ENCODE measurements around the gene KRT71. TPM values are rescaled to one million over a fixed set of nuclear protein-coding genes. Genes with fewer than 3 reads are reported as not detected.

The KRT71 gene
- total RNA-seq, 1 experiment from 2014 or later, result not detected

- DNase-seq, result no peak
- H3K4me3 ChIP-seq (ENCODE audit: insufficient read depth, low read depth, low read length), result no peak overlapping the region
- no peaks in the 10 kb centered on the region for H3K27me3 ChIP-seq (ENCODE audit: control insufficient read depth, insufficient read depth, low read length)
- no peaks in the 10 kb centered on the region for H3K36me3 ChIP-seq (replicated peaks; ENCODE audit: control insufficient read depth, insufficient read depth, low read length)
These were observed 29.5 kb upstream of the KRT71 start for GRCh38 chr12:52582486-52582885.

- Histone ChIP-seq H3K4me3 (ENCODE audit: insufficient read depth, low read depth, low read length) (no peak overlapping the region), H3K36me3 (replicated peaks; ENCODE audit: control insufficient read depth, insufficient read depth, low read length) (no peaks in the 10 kb centered on the region), H3K27me3 (ENCODE audit: control insufficient read depth, insufficient read depth, low read length) (no peaks in the 10 kb centered on the region)
- DNase-seq, result no peak
These were observed 28.5 kb upstream of the KRT71 start for GRCh38 chr12:52581481-52581880.

- H3K4me3 ChIP-seq (ENCODE audit: insufficient read depth, low read depth, low read length), result no peak overlapping the region
- no peak for DNase-seq
- no peaks in the 10 kb centered on the region for H3K36me3 ChIP-seq (replicated peaks; ENCODE audit: control insufficient read depth, insufficient read depth, low read length)
- H3K27me3 ChIP-seq (ENCODE audit: control insufficient read depth, insufficient read depth, low read length), result no peaks in the 10 kb centered on the region
These were observed 28.1 kb upstream of the KRT71 start for GRCh38 chr12:52581066-52581465.

- no peak overlapping the region for H3K4me3 ChIP-seq (ENCODE audit: insufficient read depth, low read depth, low read length)
- DNase-seq, result no peak
- no peaks in the 10 kb centered on the region for H3K27me3 ChIP-seq (ENCODE audit: control insufficient read depth, insufficient read depth, low read length)
- H3K36me3 ChIP-seq (replicated peaks; ENCODE audit: control insufficient read depth, insufficient read depth, low read length), result no peaks in the 10 kb centered on the region
These were observed 27.6 kb upstream of the KRT71 start for GRCh38 chr12:52580496-52580895.

- Histone ChIP-seq H3K4me3 (ENCODE audit: insufficient read depth, low read depth, low read length) (no peak overlapping the region), H3K27me3 (ENCODE audit: control insufficient read depth, insufficient read depth, low read length) (no peaks in the 10 kb centered on the region), H3K36me3 (replicated peaks; ENCODE audit: control insufficient read depth, insufficient read depth, low read length) (no peaks in the 10 kb centered on the region)
- no peak for DNase-seq
These were observed 26.8 kb upstream of the KRT71 start for GRCh38 chr12:52579468-52580465.

- Histone ChIP-seq H3K4me3 (ENCODE audit: insufficient read depth, low read depth, low read length) (no peak overlapping the region), H3K36me3 (replicated peaks; ENCODE audit: control insufficient read depth, insufficient read depth, low read length) (no peaks in the 10 kb centered on the region), H3K27me3 (ENCODE audit: control insufficient read depth, insufficient read depth, low read length) (no peaks in the 10 kb centered on the region)
- no peak for DNase-seq
These were observed 25.5 kb upstream of the KRT71 start for GRCh38 chr12:52578469-52578868.

GRCh38 chr12:52577316-52577715 is 24.4 kb upstream of the KRT71 start:
- H3K36me3 ChIP-seq (replicated peaks; ENCODE audit: control insufficient read depth, insufficient read depth, low read length), result no peaks in the 10 kb centered on the region
- no peak for DNase-seq
- H3K4me3 ChIP-seq (ENCODE audit: insufficient read depth, low read depth, low read length), result no peak overlapping the region
- no peaks in the 10 kb centered on the region for H3K27me3 ChIP-seq (ENCODE audit: control insufficient read depth, insufficient read depth, low read length)

GRCh38 chr12:52575948-52576347 is 23.0 kb upstream of the KRT71 start:
- no peaks in the 10 kb centered on the region for H3K36me3 ChIP-seq (replicated peaks; ENCODE audit: control insufficient read depth, insufficient read depth, low read length)
- H3K27me3 ChIP-seq (ENCODE audit: control insufficient read depth, insufficient read depth, low read length), result no peaks in the 10 kb centered on the region
- no peak for DNase-seq
- no peak overlapping the region for H3K4me3 ChIP-seq (ENCODE audit: insufficient read depth, low read depth, low read length)

GRCh38 chr12:52575256-52575655 is 22.3 kb upstream of the KRT71 start:
- H3K4me3 ChIP-seq (ENCODE audit: insufficient read depth, low read depth, low read length), result no peak overlapping the region
- no peaks in the 10 kb centered on the region for H3K27me3 ChIP-seq (ENCODE audit: control insufficient read depth, insufficient read depth, low read length)
- no peaks in the 10 kb centered on the region for H3K36me3 ChIP-seq (replicated peaks; ENCODE audit: control insufficient read depth, insufficient read depth, low read length)
- DNase-seq, result no peak

GRCh38 chr12:52573743-52574142 is 20.8 kb upstream of the KRT71 start, which contains the start of gene KRT74:
KRT74 (minus strand) TSS chr12:52573843; CDS start chr12:52573777, 66 bp downstream.
- no peaks in the 10 kb centered on the region for H3K36me3 ChIP-seq (replicated peaks; ENCODE audit: control insufficient read depth, insufficient read depth, low read length)
- no peak within 1 kb of the TSS for H3K4me3 ChIP-seq (ENCODE audit: insufficient read depth, low read depth, low read length)
- no peak for DNase-seq

GRCh38 chr12:52573306-52573705 is 20.4 kb upstream of the KRT71 start:
- Histone ChIP-seq H3K27me3 (ENCODE audit: control insufficient read depth, insufficient read depth, low read length) (no peaks in the 10 kb centered on the region), H3K36me3 (replicated peaks; ENCODE audit: control insufficient read depth, insufficient read depth, low read length) (no peaks in the 10 kb centered on the region), H3K4me3 (ENCODE audit: insufficient read depth, low read depth, low read length) (no peak overlapping the region)
- DNase-seq, result no peak

More at GRCh38 chr12:52573743-52574142, 20.8 kb upstream of the KRT71 start, which contains the start of gene KRT74:
- H3K27me3 ChIP-seq (ENCODE audit: control insufficient read depth, insufficient read depth, low read length), result no peaks in the 10 kb centered on the region

GRCh38 chr12:52570511-52570910 is 17.6 kb upstream of the KRT71 start:
- H3K4me3 ChIP-seq (ENCODE audit: insufficient read depth, low read depth, low read length), result no peak overlapping the region

GRCh38 chr12:52568111-52568510 is 15.2 kb upstream of the KRT71 start:
- H3K36me3 ChIP-seq (replicated peaks; ENCODE audit: control insufficient read depth, insufficient read depth, low read length), result no peaks in the 10 kb centered on the region
- H3K27me3 ChIP-seq (ENCODE audit: control insufficient read depth, insufficient read depth, low read length), result no peaks in the 10 kb centered on the region
- no peak overlapping the region for H3K4me3 ChIP-seq (ENCODE audit: insufficient read depth, low read depth, low read length)
- DNase-seq, result no peak

More at GRCh38 chr12:52570511-52570910, 17.6 kb upstream of the KRT71 start:
- H3K27me3 ChIP-seq (ENCODE audit: control insufficient read depth, insufficient read depth, low read length), result no peaks in the 10 kb centered on the region
- no peak for DNase-seq
- H3K36me3 ChIP-seq (replicated peaks; ENCODE audit: control insufficient read depth, insufficient read depth, low read length), result no peaks in the 10 kb centered on the region

- H3K36me3 ChIP-seq (replicated peaks; ENCODE audit: control insufficient read depth, insufficient read depth, low read length), result no peaks in the 10 kb centered on the region
- H3K4me3 ChIP-seq (ENCODE audit: insufficient read depth, low read depth, low read length), result no peak overlapping the region
- no peaks in the 10 kb centered on the region for H3K27me3 ChIP-seq (ENCODE audit: control insufficient read depth, insufficient read depth, low read length)
- no peak for DNase-seq
These were observed 13.9 kb upstream of the KRT71 start for GRCh38 chr12:52566847-52567291.

- no peak for DNase-seq
- Histone ChIP-seq H3K36me3 (replicated peaks; ENCODE audit: control insufficient read depth, insufficient read depth, low read length) (no peaks in the 10 kb centered on the region), H3K4me3 (ENCODE audit: insufficient read depth, low read depth, low read length) (no peak overlapping the region), H3K27me3 (ENCODE audit: control insufficient read depth, insufficient read depth, low read length) (no peaks in the 10 kb centered on the region)
These were observed 11.6 kb upstream of the KRT71 start for GRCh38 chr12:52564582-52564981.

Measured in H7 (cell line).